NCI-H1436 (cell line): ENCODE results near the gene ASTN2.

ENCODE experiments used
- DNase-seq: peaks from one replicate; lab custom pipeline; 2025; lab: John Stamatoyannopoulos, UW

ASTN2 gene

GRCh38 chr9:117114768-117115167, 300.1 kb downstream of the ASTN2 start:
- no peak for DNase-seq

GRCh38 chr9:117104716-117105495, 310.0 kb downstream of the ASTN2 start:
- no peak for DNase-seq

- no peak for DNase-seq
These were observed 310.7 kb downstream of the ASTN2 start for GRCh38 chr9:117104206-117104605.

GRCh38 chr9:117103438-117104110, 311.3 kb downstream of the ASTN2 start:
- no peak for DNase-seq

- DNase-seq = no peak
These were observed 313.8 kb downstream of the ASTN2 start for GRCh38 chr9:117101008-117101407.

GRCh38 chr9:117098331-117098730, 316.5 kb downstream of the ASTN2 start:
- no peak for DNase-seq

GRCh38 chr9:117097761-117098160, 317.1 kb downstream of the ASTN2 start:
- no peak for DNase-seq

- DNase-seq = no peak
These were observed 318.7 kb downstream of the ASTN2 start for GRCh38 chr9:117096138-117096537.

GRCh38 chr9:117095081-117095480, 319.8 kb downstream of the ASTN2 start:
- DNase-seq = no peak

- no peak for DNase-seq
These were observed 320.7 kb downstream of the ASTN2 start for GRCh38 chr9:117093891-117094844.

GRCh38 chr9:117092582-117092981, 322.3 kb downstream of the ASTN2 start:
- no peak for DNase-seq

- DNase-seq = no peak
These were observed 323.3 kb downstream of the ASTN2 start for GRCh38 chr9:117091529-117091928.

- DNase-seq = no peak
These were observed 326.1 kb downstream of the ASTN2 start for GRCh38 chr9:117088786-117089185.

- DNase-seq = no peak
These were observed 326.7 kb downstream of the ASTN2 start for GRCh38 chr9:117088140-117088539.

- no peak for DNase-seq
These were observed 330.6 kb downstream of the ASTN2 start for GRCh38 chr9:117084221-117084620.

- no peak for DNase-seq
These were observed 331.3 kb downstream of the ASTN2 start for GRCh38 chr9:117083559-117083958.

- no peak for DNase-seq
These were observed 333.1 kb downstream of the ASTN2 start for GRCh38 chr9:117081641-117082317.

GRCh38 chr9:117080765-117081390, 334.0 kb downstream of the ASTN2 start:
- no peak for DNase-seq

GRCh38 chr9:117076571-117077290, 338.1 kb downstream of the ASTN2 start:
- DNase-seq = peak; percentile 12

- DNase-seq = no peak
These were observed 339.2 kb downstream of the ASTN2 start for GRCh38 chr9:117075636-117076035.
